ENCODE measurements around the gene OR52D1. TPM values are rescaled to one million over a fixed set of nuclear protein-coding genes. Genes with fewer than 3 reads are reported as not detected.

The OR52D1 gene
- total RNA-seq, 1 experiment from 2014 or later: not detected

- Histone ChIP-seq H3K56ac (ENCODE audit: insufficient read length, low read depth, low read length) (no peak overlapping the region), H2BK5ac (ENCODE audit: insufficient read length, low read length) (no peak overlapping the region), H3K27ac (ENCODE audit: insufficient read length, low read depth, low read length) (no peak overlapping the region), H3K9me3 (ENCODE audit: control insufficient read depth, low read depth, low read length) (no peaks in the 10 kb centered on the region), H3K23ac (ENCODE audit: insufficient read length, low read depth, low read length) (no peak overlapping the region), H3K4me1 (ENCODE audit: insufficient read depth, low read length) (no peaks in the 10 kb centered on the region), H2BK20ac (ENCODE audit: low read depth, low read length, poor library complexity, severe bottlenecking) (no peak overlapping the region), H3K79me1 (ENCODE audit: insufficient read depth, low read depth, low read length, poor library complexity, severe bottlenecking) (no peaks in the 10 kb centered on the region), H3K18ac (ENCODE audit: insufficient read length, low read depth, low read length) (no peak overlapping the region), H3K4me2 (ENCODE audit: insufficient read depth, insufficient read length, low read length) (no peak overlapping the region), H3K9ac (ENCODE audit: extremely low read depth, insufficient read length, low read length) (no peak overlapping the region), H2BK12ac (ENCODE audit: insufficient read length, low read depth, low read length) (no peak overlapping the region), H3K23me2 (ENCODE audit: insufficient read length, low read depth, low read length, poor library complexity, severe bottlenecking) (no peaks in the 10 kb centered on the region), H4K8ac (replicated peaks; ENCODE audit: insufficient read length, low read depth, low read length) (no peak overlapping the region), H2AFZ (ENCODE audit: low read length) (no peak overlapping the region), H2BK120ac (ENCODE audit: low read depth, low read length, poor library complexity, severe bottlenecking) (no peak overlapping the region), H4K91ac (ENCODE audit: insufficient read length, low read depth, low read length) (no peak overlapping the region), H3K14ac (ENCODE audit: insufficient read depth, low read length) (no peak overlapping the region), H3T11ph (ENCODE audit: low read length) (no peak overlapping the region), H3K27me3 (ENCODE audit: insufficient read depth, low read length) (no peaks in the 10 kb centered on the region), H4K20me1 (ENCODE audit: control insufficient read depth, insufficient read depth, insufficient read length) (no peaks in the 10 kb centered on the region), H4K5ac (ENCODE audit: insufficient read length, low read depth, low read length) (no peak overlapping the region), H2BK15ac (ENCODE audit: low read depth, low read length) (no peak overlapping the region), H3K79me2 (ENCODE audit: insufficient read depth, low read length) (no peaks in the 10 kb centered on the region), H2AK5ac (ENCODE audit: insufficient read length, low read length) (no peak overlapping the region), H3K4ac (ENCODE audit: low read depth, low read length) (no peak overlapping the region)
- DNase-seq: no peak
- Mint-ChIP-seq H3K9me3 (no peaks in the 10 kb centered on the region), H3K27me3 (ENCODE audit: low read depth) (no peaks in the 10 kb centered on the region), H3K27ac (no peak overlapping the region), H3K4me1 (no peaks in the 10 kb centered on the region), H3K4me3 (no peak overlapping the region), H3K36me3 (ENCODE audit: insufficient read depth in 1 of 3, low read depth in 3 of 3) (no peaks in the 10 kb centered on the region)
- no CpG with 5 or more reads among the region's 9 CpGs for WGBS (ENCODE audit: extremely low coverage, insufficient read length, low lambda C conversion rate)
- no peak for TF ChIP-seq CTCF (conservative IDR thresholded peaks at IDR 0.05)
Observed at GRCh38 chr11:5505363-5506048, 17.0 kb downstream of the OR52D1 start.
